Measurements from ENCODE around the gene TK2. TPM values are rescaled to one million over a fixed set of nuclear protein-coding genes. Genes with fewer than 3 reads are reported as not detected.

Gene TK2
- total RNA-seq, 1 donor from 2014 or later, result 24.0 TPM

DNA sequence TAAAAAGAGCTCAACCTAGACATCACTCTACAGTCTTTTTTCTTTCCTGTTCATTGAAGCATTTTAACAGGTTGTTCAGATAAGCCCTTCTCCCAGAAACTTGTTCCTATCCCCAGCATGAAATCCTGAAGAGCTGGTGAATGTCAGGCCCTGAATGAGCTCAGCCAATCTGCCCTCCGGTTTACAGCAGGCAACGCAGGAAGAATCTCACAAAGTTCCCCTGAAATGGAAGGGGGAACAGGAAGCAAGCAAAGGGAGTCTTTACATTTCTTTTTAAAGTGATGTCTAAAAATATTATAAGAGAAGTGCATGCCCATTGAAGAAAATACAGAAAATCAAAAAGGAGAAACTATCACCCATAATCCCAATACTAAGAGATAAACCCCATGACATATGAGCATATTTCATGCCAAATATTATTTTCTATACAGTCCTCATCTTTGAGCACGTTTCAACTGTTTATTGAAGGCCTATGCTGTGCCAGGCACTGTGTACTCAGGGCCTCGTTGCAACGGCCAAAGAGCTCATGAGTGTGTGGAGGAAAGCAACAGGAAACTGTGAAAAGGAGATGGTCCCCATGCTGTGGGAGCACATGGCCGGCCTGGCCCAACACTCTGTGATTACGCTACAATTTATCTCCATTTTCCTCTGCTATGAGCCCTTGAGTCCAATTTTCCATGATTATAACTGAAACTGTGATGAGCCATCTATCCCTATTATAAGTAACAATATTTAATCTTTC, 5.7 kb downstream of the TK2 start:
- DNase-seq, result no peak

DNA sequence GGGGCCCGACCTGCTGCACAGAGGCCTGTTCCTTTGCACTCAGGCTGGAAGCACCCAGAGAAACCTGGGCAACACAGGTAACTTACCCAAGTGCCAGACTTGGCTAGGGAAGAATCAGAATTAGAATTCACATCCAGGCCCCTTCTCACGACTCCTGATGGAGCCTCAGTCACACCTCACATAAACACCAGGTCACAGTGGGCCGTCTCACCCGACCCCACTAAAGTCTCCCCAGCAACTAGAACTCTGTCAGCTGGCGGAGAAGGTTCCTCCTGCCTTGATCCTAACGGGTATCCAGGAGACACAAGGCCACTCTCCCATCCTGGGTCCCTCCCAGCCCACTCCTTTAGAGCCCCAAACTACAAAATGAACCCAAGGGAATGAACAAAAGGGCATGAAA, 6.4 kb downstream of the TK2 start:
- no peak for DNase-seq

DNA sequence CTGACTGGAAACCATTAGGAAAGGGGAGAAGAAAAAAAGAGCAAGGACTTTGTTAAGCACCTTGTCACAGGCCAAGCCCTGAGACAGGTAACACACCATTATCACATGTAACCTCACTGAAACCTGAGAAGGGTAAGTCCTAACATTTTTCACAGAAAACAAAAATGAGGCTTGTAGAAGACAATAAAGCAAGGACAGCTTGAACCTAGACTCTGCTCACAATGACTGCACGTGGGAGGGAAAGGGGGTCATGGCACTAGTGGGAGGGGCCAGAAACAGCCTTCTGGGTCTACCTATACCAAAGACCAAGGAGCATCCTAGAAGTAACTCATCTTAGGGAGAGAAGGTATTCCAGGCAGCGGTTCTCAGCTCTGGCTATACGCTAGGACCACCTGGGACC, 7.5 kb downstream of the TK2 start:
- no peak for DNase-seq

DNA sequence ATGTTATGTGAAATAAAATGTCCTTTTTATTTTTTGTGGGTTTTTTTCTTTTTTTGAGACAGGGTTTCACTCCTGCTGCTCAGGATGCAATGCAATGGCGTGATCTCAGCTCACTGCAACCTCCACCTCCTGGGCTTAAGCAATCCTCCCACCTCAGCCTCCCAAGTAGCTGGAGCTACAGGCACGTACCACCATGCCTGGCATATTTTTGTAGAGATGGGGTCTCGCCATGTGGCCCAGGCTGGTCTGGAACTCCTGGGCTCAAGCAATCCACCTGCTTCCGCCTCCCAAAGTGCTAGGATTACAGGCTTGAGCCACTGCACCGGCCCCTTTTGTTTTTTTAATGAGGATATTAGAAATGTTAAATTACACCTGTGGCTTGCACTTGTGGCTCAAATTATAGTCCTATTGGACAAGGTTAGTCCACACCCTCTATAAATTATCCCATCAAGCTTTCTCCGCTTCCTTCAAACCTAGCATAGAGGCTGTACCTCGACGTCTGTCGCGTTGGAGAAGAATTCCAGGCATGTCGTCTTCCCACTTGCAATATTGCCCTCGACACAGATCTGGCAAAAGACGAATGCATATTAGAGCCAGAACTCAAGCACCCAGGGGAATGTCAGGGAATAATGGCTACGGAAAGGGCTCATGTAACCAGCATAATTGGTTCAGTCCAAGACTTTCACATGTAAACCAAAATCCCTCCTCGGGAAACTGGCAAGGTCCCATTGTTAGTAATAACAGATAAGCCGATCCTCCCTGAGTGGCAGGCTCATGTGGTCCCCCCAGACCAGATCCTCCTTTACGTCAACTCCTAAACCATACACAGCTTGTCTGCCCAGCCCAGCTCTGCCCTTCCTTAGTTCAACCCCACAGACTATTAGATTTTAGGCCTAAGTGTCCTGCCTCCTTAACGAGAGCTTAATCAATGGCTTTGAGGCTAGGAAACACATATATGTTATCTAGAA, 8.2 kb downstream of the TK2 start:
- DNase-seq, result peak; percentile 60

DNA sequence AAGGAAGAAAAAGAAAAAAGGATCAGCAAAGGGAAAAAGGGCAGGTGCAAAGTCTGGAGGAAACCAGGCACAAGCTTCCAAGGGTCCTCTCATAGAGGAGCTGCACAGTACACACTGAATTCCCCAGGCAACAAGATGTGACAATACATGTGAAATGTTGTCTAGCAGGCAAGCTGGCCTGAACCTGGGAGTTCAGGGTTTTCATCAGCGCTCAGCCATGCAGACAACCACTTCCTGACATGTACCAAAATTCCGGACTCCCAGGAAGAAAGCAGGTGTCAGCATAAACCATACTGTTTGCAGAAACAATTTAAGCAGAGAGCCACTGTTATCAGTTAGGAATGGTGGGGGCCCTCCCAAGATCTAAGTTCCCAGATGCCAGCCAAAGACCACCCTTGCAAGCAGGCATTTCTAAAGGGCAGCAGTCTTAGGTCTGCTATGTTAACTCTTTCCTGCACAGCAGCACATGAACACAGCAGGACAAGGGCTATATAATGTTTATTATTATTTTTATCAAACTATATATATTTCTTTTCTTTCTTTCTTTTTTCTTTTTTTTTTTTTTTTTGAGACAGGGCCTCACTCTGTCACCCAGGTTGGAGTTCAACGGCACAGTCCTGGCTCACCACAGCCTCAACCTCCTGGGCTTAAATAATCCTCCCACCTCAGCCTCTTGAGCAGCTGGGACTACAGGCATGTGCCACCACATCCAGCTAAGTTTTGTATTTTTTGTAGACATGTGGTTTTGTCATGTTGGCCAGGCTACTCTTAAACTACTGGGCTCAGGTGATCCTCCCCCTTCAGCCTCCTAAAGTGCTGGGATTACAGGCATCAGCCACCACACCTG, 10.1 kb downstream of the TK2 start:
- DNase-seq, result no peak

DNA sequence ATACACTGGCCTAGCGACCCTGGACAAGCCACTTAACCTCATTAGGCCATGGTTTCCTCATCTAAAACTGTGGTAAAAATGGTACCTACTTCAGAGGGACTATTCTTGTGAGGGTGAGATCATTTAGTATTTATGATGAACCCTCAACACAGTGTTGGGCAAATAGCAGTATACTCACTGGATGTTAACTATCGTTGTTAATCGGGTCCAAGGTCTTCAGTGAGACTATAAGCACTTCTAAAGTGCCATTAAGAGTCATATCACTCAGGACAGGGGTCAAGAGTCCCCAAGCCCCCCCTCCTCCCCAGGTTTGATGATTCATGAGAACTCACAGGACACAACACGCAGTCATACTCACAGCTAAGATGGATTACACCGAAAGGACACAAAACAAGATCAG, 11.0 kb downstream of the TK2 start:
- DNase-seq, result no peak

DNA sequence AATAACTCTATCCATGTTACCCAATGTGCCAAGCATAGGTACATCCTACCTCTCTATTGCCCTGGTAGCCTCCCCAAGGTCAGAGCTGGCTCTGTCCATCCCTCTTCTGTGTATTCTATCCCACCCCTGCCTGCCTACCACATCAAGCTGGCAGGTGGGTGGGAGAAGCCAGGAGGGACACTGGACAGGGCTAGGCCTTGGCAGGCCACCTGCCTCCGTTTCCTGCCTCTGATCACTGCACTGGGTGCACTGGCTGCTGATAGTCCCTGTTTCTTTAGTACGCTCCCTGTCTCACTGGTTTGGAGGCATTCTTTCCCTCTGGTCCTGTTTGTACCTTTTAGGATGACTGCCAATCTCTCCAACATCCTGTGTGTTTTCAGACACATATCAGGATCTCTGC, 12.7 kb downstream of the TK2 start:
- no peak for DNase-seq

DNA sequence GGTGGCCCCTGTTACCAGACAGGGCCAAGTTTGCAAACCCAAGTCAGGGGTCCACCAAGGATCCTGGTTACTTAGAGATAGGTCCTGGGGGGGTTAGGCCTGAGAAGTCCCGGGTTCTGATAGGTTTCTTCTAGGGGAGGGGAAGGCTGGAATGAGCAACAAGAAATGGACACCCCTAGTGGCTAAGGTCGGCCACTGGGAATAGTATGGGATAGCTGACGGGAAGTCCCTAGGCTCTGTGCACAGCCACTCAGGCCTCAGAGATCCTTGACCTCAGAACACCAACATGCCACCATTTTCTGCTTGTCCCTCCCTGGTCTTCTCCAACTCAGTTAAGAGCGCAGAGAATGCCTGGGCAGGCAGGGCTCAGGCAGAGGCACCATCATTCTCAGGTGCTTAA, 13.4 kb downstream of the TK2 start:
- no peak for DNase-seq

DNA sequence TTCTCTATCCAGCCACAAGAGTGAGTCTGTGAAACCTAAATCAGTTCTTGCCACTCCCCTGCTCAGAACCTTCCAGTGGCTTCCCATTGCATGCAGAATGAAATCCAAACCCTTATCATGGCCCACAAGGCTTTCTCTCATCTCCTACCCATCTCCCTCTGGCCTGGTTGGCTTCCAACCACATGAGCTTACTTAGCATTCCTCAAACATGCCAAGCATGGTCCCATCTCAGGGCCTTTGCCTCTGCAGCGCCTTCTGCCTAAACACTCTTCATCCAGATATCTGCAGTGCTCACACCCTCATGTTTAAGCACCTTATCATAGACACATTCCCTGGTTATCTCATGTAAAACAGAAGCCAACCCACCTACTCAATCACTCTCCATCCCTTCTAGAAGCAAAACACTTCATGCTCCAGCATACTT, 15.5 kb downstream of the TK2 start:
- DNase-seq, result no peak

DNA sequence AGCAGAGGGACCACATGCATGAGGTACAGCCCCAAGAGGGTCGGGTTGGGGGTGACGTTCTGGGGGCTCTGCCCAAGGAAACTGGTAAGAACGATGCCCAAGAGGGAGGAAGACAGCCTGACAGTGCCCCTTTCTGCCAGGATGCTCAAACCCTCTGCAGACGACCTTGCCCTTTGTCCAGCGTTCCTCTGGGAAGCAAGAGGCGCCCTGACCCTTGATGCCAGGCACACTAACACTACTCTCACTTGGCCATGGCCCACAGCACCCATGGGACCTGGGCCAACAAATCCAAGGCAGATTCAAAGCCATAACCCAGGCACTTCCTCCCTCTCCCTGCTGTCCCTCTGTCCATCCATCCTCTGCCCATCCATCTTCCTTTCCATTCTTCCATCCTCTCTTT, 20.4 kb downstream of the TK2 start:
- no peak for DNase-seq

DNA sequence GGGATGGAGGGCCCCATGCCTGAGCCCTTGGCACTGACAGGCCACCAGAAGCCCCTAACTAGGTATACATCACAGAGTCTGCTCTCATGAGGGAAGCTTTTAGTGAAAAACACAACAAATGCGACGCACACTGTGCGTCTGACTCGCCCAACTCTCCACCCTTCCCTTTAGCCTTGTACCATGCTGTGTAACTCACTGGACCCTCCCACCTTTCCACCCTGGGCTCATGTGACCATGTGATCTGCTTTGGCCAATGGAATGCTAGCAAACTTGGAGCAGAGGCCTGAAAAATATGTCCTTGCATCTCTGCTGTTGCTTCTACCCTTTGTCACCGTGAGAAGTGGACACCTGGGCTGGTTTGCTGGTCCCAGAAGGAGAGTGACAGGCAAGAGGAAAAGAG, 21.6 kb downstream of the TK2 start:
- DNase-seq, result no peak

DNA sequence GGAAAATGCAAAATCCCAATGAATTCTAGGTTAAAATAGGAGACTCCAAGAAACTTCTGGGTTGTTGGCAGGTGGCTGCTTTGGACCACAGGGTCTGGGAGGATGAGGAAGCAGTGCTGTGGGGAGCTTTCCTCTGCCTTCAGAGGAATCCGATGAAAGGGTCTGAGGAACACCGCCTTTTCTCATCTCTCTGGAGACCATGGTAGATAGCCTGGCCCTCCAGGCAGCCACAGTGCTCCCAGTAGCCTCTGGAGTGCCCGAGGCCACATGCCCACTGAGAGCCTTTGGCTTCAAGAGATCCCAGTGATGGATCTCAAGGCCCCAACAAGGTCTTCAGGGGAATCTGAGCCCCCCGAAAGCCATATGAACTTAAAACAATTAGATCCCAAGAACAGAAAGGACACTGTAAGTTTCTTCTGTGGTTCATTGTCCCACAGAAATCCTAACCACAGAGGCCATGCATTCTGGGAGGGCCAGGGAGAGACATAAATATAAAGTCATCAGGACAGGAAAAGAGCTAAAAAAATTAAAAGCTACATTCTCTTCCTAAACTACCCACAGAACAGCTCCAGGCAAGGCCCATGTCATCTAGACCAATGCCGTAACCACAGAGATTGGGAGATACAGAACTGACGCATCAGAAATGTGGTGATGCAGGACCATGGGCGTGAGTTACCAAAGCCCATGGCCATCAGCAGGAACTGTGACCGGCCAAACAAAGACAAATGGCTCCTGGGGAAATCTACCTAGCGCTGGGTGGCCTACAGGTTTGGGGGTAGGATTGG, 24.3 kb downstream of the TK2 start:
- DNase-seq, result no peak

DNA sequence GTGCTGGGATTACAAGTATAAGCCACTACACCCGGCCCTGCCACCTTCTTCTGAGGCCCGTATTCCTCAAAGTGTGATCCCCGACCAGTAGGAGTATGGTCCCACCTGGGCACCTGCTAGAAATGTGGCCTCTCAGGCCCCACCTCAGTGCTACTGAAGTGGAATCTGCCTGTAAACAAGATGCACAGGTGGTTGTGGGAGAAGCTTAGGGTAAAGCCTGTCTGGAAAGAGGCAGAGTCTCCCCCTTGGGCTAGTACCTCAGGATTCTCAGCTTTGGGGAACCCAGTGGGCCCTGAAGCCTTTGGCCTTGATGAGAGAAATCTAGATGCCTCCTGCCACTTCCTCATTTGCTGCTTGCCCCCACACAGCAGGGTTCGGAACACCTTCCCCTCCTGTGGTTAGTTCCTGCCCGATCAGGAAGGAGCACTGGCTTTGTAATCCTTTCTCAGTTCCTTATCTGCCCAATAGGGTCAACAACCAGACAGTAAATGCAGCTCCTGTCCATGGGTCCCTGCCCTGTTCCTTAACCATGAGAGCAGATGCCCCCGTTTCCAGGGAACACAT, 25.2 kb downstream of the TK2 start:
- DNase-seq, result no peak

DNA sequence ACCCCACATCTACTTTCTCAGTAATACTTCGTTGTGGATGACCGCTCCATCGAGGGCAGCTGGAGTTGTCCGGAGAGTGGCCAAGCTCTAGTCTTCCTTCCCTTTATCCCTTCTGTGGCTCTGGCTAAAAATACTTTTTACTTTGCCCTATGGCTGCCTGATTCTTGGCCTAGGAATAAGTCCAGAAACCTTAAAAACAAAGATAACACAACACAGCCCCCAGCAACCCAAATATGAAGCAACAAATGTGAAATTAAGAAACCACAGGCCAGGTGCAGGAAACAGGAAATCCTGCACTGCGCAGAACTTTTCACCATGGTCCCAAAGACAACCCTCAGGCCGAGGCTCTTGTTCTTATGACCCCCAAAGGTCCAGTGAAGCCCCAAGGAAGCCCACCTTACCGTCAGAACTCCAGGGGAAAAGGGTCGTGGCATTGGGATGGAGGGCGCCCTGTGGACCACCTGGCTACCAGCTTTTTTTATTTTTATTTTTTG, 26.0 kb downstream of the TK2 start:
- no peak for DNase-seq

DNA sequence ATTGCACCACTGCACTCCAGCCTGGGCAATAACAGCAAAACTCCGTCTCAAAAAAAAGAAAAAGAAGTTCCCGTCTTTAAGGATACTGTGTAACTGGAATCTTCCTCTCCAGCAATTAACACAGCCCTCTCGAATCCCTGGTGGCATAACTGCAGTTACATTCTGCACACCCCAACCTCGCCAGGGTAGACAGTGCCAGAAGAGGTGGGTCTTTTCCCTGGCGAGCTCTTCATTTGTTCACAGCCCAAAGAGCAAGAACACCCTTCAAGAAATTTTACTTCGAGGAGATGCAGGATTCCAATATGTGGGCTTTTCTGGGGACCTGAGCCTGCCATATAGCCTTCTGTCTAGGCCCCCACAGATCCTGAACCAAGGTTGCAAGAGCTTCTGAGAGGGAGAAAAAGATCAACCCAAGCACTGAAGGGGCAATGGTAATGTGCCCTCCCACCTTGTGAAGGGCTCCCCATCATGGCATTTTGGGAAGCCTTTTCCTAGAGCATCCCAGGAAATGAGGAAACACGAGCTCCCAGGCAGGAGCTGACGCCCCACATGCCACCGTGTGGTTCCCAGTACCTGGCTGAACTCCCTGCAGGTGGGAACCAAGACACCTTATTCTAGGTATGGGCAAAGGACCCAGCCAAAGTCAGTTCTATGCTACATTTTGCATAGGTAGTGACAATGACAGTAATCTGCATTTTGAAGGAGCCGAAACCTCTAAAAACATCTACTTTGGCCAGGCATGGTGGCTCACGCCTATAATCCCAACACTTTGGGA, 26.9 kb downstream of the TK2 start:
- DNase-seq, result no peak

DNA sequence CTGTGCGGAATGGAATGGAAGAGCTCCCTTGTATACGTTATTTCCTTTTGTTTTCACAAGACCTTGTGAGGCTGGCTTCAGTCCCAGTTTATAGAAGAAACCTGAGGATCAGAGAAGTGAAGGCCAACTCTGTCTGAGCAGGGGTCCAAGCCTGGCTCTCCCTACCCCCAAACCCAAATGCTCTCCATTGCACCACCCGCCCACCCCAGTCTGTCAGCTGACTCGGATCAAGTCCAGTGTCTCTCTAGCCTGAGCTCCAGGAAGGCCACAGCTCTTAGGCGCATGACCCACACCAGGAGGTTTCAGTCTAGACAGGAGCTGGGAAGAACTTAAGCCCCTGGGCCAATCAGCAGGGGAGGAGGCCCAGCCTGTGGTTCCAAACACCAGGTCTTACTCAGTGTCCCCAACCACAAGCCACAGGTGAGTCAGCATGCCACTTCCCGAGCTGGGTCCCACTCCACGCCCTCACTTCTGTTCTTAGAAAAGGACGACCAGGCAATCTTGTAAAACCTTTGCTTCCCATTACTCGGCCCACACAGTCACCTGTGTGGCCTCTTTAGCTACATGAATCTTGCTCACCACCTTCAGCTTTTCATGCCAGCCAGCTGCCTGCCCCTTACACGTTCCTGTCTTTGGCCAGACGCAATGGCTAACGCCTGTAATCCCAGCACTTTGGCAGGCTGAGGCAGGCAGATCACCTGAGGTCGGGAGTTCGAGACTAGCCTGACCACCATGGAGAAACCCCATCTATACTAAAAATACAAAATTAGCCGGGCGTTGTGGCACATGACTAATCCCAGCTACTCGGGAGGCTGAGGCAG, 27.8 kb downstream of the TK2 start:
- no peak for DNase-seq

DNA sequence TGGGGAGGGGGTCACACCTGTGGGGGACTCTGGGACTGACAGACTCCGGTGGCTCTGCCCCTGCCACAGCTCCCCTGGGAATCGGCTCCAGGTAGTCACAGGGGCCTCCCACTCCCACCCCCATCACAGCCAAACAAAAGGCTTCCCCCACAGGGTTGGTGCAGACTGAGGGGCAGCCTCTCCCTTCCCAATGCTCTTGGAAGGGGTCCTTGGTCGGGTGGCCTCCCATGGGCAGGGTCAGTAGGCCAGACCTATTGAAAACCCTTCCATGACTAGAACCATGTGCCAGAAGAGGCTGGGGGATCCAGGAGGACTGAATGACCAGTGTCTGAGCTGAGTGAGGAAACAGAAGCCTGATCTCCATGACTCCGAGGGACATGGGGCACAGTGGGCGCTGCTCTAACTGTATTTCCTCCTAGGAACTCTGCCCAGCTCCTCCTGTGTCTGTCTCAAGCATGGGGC, 28.6 kb downstream of the TK2 start:
- no peak for DNase-seq

DNA sequence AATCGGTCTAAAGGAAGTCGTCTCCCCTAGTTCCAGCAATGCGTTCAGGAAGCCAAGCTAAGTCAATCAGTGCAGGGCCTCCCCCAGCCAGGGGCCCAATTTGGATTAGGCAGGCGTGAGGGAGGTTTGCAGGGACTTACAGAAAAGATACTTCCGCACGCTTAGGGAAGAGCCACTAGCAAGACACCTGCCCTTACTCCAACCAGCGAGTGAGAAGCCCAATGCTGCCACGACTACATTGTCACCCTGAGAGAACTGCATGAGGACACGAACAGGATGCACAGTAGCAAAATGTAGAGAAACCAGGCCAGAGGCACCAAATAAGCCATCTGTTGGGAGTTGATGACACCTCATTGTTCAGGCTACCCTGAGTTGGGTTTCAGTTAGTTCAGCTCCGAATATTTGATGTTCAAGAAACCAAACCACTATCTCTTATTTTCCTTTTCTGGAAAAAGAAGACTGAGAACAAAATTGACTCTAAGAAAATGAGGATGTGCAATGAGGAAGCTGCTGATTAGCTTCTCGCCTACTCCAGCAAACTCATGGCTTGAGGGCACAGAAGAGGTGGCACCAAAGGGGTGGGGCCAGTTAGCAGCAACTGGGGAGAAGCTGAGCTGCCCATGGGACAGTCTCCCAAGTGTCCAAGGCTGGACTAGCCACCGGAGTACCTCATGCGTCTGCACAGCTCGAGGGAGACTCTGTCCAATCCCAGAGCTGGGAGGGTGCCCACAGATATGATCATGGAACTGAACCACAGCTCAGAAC, 29.3 kb downstream of the TK2 start:
- no peak for DNase-seq

Data from tongue (tissue), 2 donors.